Embryonic facial prominence (tissue), 1 donor: ENCODE data around the gene FTCDNL1.

ENCODE experiments used
- DNase-seq: peaks from one replicate; pipeline ENCODE4 v3.0.0-alpha.2; 2016; ENCODE audit errors: extremely low spot score

Gene FTCDNL1

DNA sequence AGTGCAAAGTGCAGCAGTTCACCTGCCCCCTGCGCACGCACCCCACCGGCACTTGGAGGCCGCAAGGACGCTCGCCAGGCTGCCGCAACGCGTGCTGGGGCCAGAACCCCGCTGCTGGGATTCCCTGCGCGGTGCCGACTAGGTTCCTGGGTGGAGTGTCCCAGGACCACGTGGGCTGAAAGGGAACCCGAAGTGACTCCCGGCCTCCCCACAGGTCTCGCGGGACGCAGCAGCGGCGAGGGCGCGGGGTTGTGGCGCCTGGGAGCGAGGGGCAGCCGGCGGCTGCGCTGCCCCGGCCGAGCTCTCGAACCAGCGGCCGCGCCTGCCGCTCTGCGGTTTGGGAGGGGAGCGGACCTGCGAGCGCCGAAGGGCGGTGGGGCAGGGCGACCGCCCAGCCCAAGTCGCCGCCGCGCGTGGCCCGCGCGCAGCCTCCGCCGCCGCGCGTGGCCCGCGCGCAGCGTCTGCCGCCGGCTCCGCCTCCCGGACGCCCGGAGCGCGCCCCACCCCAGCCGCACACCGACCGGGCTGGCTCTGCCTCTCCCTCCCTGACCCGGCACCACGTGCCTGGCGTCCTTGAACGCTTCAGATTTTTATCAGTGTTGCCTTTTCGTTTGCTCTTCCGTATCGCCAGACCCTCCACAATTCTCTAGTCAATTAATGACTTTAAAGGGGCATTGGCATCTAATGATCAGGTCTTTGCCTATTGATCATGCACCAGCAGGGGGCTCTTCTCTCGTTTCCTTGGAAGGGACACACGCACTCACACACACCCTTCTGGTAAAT, at the start of gene FTCDNL1:
TSS of gene FTCDNL1 (minus strand) at position 475 of the 783 bp plus-strand sequence. CDS start 2,230 bp downstream, outside the sequence.
- no peak for DNase-seq

DNA sequence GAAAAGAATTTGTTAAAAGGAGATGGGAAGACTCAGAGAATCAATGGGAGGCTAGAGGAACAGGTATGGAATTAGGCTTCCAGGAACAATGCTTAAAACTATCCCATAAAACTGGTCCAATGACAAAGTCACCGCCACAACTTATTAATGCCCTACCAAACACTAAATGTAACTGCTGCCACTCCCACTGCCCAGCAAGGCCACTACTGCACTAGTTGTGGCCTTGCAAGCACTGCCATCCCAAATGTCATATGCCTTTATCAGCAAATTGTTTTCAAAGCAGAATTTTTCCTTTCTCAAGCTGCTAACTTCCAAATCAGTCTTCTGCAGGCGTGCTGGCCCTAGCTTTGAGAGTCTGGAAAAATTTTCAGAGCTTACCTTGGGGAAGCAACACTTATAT, 45.6 kb upstream of the FTCDNL1 start:
- no peak for DNase-seq

DNA sequence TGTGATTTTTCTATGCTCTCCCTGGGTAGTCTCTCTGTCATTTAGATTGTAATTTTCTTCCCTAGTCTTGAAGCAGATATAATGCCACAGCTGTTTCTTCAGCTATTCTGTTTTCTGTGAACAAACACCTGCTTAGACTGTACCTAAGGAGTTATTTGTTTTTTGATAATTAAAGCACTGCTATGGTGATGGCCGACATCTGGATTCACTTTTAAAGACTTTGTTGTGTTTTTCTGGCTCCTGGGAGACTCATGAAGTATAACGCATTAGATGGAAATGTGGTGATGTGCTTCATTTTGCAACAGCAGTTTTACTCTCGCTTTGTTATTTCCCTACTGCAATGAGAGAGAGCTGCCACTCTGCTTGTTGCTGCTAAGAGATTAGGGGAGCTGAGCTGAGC, 44.4 kb upstream of the FTCDNL1 start:
- no peak for DNase-seq

DNA sequence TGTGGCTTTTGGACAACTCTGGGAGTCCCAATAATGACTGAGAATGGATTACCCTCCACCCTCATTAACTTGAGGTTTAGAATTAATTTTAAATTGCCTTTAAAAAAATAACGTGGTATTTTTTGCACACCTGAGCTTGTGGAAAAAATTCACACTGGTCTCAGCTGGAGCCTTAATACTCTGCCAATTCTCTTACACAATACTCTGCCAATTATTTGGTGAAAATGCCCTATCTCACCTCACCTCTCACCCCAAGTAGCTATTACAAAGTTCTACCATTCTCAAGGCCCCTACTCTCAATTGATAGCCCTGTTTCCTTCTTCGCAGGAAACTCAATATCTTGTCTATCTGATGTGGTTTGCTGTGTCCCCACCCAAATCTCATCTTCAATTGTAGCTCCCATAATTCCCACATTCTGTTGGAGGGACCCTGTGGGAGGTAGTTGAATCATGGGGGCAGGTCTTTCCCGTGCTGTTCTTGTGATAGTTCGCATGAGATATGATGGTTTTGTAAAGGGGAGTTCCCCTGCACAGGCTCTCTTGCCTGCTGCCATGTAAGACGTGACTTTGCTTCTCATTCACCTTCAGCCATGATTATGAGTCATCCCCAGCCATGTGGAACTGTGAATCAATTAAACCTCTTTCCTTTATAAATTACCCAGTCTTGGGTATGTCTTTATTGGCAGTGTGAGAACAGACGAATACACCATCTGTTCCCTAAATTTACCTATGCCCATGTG, 32.7 kb upstream of the FTCDNL1 start:
- DNase-seq = no peak

DNA sequence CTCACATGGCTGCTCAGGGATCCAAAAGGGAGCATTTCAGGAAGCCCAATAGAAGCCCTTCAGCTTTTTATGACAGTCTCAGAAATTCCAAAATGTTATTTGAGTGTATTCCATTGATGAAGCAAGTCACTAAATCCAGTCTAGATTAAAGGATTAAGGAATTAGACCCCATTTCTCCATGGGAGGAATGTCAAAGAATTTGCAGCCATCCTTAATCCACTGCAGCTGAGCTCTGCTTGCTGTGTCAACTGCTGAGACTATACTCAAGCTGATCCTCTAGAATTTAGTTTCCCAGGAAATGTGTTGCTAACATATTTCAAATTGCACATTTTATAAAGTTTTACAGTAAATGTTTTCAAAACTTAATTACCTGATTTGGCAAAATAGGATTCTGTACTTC, 31.7 kb upstream of the FTCDNL1 start:
- no peak for DNase-seq

DNA sequence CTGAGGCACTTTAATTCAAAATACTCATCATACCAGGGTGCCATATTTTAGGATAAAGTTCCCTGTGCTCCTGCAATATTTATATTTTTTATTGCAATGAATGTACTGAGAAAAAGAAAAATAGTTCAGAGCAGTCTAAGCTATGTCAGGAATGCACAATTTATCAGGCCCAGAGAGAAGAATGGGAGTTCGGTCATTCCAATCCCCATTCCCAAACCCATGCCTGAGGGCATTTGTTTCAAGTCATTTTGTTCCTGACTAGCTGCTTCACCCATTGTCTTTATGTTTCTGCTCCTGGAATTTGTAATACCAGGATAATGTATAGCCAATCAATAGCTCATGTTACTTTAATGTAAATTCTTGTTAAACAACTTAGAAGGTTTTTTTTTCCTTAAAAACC, 24.4 kb upstream of the FTCDNL1 start:
- DNase-seq = no peak

DNA sequence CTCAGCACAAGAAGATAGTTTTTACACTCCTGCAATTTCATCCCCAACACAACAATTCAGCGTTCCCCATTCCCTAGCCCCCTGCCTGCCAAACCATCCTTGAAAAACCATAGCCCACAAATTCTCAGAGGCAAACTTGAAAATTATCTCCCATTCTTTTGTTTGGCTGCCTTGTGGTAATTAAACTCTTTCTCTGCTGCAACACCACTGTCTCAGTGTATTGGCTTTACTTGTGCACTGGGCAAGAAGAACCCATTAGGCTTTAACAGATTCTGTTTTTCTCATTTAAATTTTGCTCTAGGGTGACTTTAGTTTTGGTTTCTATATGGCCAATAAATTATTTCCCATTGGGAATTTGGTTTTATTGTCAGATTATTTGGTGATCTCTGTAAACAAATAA, 23.2 kb upstream of the FTCDNL1 start:
- no peak for DNase-seq

DNA sequence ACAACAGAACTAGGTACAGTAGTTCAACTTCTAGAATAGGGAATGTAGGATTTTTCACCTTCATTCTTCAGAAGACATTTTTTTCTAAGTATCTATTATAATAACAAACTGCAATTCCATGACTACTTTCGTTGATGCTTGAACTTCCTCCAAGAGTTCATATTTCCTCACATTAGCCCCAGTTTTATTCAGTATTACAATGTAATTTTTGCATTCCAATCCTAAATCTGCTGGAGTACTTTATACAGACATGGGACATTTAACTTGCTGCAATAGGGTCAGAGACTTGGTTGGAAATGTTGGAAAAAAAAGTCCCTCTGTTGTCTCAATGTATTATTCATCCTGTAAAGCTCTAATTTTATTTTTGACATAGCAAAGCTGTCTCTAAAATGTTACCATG, 19.6 kb upstream of the FTCDNL1 start:
- DNase-seq = no peak

DNA sequence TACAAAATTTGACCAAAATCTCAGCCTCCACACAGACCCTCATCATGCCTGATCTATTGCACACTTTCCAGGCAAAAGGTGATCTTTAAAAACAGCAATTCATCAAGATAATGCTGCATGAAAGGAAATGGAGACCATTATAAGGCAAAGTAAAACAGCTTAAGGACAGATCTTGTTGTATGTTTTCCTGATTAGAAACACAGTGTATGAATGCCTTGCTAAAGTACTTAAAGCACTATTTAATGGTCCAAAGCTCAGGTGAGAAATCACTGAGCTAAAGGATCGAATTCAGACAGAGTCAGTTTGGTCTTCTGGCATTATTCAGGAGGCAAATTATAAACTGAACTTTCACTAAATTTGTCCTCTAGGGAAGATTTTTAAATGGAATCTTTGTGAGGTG, 18.7 kb upstream of the FTCDNL1 start:
- no peak for DNase-seq

DNA sequence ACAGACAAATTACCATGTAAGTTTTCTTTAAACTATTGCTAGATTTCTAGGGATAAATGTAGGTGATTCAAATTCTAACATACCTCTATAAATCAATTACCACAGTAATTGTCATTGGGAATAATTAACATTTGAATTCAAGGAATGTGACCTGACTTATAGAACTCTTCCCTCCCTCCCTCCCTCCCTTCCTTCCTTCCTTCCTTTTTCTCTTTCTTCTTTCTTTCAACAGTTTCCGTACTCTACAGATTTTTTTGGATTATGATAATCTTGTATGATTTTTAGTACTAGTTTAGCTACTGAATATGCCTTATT, 18.2 kb upstream of the FTCDNL1 start:
- no peak for DNase-seq

DNA sequence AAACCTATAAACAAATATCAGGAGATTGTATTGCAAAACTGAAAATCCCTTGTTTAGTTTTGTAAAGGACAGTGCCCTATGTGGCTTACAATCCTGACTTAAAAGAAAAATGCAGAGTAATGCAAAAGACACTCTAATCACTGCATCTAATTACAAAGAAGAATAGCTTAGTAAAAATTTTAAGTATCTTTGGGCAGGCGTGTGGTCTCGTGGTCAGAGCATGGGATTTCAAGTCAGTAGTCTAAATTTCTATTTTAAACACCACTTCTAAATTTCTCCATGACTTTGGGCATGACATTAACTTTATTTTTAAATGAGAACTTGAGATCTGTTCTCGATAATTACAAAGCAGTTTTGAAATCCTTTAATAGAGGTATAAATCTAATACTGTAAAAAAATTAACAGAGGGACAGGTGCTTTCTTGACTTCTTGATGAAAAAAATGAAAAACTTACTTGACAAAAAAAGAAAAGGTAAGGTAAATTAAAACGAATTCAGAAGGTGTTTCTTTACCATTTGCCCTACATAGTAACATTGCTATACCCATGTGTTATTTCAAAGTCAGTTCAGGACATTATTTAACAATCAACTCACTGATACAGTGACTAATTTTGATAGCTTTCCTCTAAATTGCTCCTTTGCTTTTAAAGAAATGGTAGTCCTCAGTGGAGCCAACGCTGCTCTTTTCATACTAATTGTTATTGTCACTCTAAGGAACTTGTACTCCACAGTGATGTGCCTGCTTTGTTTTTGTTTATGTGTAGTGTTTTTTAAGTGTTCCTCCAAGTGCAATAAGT, 17.6 kb upstream of the FTCDNL1 start:
- no peak for DNase-seq

DNA sequence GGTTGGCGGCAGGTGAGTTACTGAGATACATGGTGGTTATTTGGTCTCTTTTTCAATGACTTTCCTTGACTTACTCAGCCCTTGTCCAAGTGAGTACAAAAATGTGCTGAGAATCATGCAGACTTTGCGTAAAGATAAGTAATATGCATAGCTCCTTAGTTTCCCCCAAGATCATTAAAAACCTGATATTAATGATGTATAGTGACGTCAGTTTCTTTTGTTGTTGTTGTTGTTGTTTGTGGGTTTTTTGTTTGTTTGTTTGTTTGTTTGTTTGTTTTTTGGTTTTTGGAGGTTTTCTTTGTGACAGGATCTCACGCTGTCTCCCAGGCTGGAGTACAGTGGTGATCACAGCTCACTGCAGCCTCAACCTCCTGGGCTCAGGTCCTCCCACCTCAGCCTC, 14.9 kb upstream of the FTCDNL1 start:
- DNase-seq = no peak

DNA sequence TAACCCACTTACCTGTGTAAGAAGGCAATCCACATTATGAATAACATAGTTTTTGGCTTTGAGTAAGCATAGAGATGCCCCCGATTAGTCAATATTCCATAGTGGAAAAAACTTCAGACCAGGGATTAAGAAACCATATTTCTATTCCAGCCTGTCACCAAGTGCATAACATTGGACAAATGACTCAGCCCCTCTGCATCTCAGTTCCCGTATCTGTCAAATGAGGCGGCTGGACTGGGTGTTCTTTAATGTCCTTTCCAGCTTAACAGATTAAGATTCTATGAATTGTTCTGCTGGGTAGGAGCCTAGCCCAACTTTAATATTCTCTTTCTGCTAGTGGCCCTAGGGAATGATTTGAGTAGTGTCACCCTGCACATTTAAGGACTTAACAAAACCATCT, 11.8 kb upstream of the FTCDNL1 start:
- no peak for DNase-seq

DNA sequence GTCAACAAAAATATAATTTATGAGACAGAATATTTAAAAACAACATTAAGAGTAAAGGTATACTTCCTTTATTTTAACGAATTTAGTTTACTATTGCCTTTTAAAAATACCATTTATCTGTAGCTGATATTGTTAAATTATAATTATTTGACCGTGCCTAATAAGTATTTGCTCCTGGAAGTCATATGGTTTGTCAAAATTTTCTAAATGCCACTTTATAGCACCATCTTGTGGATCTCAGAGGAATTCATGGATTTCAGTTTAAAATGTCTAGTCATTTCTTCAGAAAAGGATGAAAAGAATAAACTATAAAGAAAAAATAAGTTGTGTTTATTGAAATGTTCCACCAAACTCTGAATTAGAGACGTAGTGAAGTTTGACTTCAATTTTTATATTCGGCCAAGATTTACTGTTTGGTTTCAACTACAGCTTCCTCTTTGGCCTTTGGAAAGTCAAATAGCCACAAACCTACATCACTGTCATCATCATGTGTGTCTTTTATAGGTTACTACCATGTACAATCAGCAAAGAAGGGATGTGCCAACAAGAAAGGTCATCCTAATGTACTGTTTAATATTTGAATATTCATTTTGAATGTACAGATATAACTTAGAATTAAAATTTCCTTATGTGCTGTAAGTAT, 10.3 kb upstream of the FTCDNL1 start:
- DNase-seq = no peak

DNA sequence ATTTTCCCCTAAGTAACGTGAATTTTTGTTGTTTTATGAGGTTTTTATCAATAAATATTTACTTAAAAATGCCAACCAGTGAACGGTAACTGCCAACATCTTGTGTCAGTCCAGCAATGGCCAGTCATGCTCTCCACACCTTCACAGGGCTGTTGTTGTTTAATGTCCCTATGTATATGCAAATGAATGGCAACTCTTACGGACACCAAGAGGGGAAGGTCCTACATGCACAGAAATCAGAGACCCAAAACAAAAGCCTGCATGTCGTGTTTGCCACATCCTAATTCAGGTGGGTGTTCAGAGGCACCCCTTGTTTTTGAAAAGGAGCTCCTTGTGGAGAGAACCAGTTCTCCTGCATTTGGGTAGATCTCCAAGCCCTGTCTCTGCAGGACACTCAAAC, 4.8 kb upstream of the FTCDNL1 start:
- DNase-seq = no peak

DNA sequence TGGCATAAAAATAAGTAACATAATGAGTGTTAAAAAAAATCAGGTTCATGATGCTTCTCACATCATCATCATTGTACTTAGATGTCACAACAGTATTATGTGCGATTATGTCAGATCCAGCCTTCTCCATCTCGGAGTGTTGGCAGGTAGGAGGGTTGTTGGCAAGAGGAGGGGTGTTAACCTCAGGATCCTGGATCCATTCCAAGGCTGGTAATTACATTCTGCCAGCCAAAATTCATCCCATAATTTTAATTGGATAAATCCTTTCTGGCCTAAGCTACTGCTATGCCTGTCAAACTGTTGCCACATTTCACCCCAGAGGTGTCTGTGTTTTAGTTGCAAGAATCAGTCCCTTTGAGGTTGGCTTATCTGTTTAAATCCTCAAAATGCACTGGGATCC, 891 bp upstream of the FTCDNL1 start:
- DNase-seq = no peak

DNA sequence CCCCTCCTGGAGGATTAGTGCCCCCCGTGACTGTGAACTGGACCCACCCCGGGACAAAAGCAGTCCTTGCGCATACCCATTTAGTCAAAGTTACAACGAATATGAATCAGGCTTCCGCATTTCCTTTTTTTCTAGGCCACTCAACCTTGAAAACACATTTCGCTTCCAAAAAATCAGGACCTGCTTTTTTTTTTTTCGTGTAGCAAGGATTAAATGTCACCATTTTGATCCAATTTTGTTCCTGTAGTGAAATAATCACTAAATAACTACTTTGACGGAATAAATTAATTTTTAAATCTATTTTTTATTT, 464 bp upstream of the FTCDNL1 start:
- DNase-seq = no peak

DNA sequence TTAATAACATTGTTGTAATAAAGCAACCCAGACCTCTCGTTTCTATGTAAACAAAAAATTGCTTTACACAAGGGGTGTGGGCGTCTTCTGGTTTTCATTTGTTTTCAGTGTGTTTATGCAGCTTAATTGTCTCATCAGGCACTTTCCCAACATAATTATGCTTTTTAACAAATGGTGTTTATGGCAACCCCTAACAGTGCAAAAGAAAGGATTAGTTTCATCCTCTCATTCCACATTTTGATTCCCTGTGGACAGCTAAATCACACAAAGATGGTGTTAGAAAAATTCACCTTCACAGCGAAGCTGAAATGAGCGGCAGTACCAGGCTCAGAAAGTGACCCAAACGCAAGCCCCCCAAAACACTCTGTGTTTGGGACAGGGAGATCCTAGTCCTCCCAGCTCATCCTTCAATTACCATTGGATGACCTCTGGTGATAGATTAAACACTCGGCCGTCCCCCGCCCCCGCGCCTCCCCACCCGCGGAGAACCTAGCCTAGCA, 724 bp downstream of the FTCDNL1 start:
- no peak for DNase-seq

DNA sequence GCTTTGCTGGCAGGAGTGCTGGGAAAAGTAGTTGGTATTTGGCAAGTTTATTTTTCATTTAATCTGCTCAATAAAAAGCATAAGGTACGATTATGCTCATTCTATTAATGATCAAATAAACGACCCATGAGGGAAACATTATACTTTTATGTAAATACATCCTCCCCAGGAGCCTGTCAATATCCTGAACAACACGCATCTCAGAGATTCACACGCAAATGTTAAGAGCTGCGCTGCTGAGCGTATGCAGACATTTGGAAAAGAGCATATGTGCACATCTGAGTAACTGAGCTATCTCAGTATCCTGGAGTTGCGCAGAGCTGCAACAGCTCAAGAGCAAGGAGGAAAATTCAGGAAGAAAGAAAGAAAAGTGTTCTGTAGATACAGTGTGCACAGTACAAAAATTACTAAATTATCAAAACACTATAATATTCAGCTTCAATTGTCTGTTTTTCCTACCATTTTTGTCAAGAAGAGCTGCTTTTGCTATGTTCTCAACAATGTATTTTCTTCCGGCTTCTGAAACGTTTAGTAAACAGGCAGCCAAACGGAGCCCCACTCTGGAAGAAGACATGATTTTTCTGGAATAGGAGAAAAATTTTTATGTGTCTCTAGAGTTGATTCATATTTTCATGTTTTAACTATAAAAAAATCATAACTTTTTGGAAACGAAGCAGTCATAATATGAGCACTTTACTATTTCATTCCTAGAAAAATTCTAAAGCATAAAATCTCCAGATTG, 2.4 kb downstream of the FTCDNL1 start:
- no peak for DNase-seq

DNA sequence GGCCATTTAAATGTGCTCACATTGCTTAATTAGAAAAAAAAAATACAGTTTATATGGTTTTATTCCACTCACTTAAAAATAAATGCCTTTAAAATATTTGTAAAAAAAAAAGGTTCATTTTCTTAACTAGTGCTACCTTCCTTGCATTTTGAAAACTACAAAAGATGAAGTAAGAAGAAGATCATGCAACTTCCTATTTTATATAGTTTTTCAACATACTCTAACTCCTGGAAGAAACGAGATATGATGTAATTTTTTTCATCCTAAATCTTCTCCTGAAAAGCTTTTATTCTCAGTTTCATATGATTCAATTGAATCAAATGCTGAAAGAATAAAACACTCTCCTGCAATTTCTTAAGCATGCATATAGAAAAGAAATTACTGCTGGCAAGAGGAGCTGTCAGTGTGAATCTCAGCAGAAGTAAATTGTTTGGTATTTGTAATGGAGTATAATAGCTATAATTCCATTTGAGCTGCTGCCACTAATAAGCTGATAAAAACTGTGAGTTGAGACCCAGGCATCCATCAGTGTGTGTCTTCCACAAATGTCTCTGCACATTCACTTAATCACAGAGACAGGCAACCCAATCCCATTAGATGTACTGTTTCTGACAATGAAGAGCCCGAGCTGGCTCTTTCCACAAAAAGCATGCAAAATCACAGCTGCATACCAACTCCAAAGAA, 3.7 kb downstream of the FTCDNL1 start:
- DNase-seq = no peak
